Lower leg skin (tissue), 3 donors: ENCODE measurements around the gene SMIM30.

Experiments used
- CTCF ChIP-seq, 3 donors: fragments of 450-650 bp; IDR thresholded peaks; one replicate each; pipeline ENCODE4 v1.5.1; 2016; ENCODE audit warnings: antibody characterized with exemption in 3 of 3, mild to moderate bottlenecking in 3 of 3, moderate library complexity in 2 of 3
- POLR2A ChIP-seq, 2 donors: fragments of 450-650 bp; IDR thresholded peaks; one replicate each; pipeline ENCODE4 v1.6.1; 2016 to 2017; ENCODE audit warnings: antibody characterized with exemption in 2 of 2, mild to moderate bottlenecking in 1 of 2, moderate library complexity in 1 of 2

GRCh38 chr7:113113912-113114311 lies 4.4 kb downstream of the SMIM30 start:
- no peak for TF ChIP-seq CTCF (IDR thresholded peaks at IDR 0.05)
- TF ChIP-seq POLR2A (IDR thresholded peaks at IDR 0.05), result no peak
